ENCODE measurements around the gene MARVELD3.

The MARVELD3 gene

DNA sequence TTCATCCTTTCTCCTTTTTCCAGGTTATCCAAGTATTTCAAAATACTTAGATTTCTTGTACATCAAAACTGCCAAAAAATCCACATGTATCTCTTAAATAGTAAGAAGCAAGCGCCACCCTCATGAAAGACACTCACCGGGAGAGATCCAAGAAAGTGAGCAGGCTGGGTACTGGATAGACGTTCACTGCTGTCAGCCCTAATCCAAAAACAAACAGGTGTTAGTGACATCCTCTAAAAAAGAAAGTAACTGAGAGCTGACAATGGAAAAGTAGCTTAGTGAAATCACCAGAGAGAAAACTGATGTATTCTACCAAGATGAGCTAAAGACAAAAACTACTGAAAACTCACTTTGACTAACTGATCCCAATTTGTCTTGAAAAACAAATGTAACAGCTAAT is 46.1 kb downstream of the MARVELD3 start:
- Histone ChIP-seq H3F3A (ENCODE audit: low read depth) (no peaks in the 10 kb centered on the region), H3K4me1 (ENCODE audit: insufficient read depth, low read length, poor library complexity, severe bottlenecking) (no peaks in the 10 kb centered on the region), H3K4me2 (ENCODE audit: low read depth, low read length, poor library complexity, severe bottlenecking) (no peak overlapping the region), H3K36me3 (ENCODE audit: insufficient read depth, low read length) (peaks cover 43% of the 10 kb centered on the region; the same call in 1 of the 2 replicates), H3K27me3 (ENCODE audit: insufficient read depth, low read length, poor library complexity, severe bottlenecking) (no peaks in the 10 kb centered on the region), H2AFZ (ENCODE audit: low read length) (no peak overlapping the region), H4K20me1 (ENCODE audit: insufficient read depth, low read length, poor library complexity, severe bottlenecking) (no peaks in the 10 kb centered on the region), H3K9ac (ENCODE audit: low read depth, low read length, poor library complexity, severe bottlenecking) (no peak overlapping the region), H3K9me2 (replicated peaks; ENCODE audit: low read depth, low read length) (no peaks in the 10 kb centered on the region), H3K79me2 (ENCODE audit: insufficient read depth, low read length) (no peaks in the 10 kb centered on the region), H3K9me3 (ENCODE audit: insufficient read depth, low read depth, low read length) (no peaks in the 10 kb centered on the region), H3K4me3 (ENCODE audit: low read length, poor library complexity, severe bottlenecking) (no peak overlapping the region)
- TF ChIP-seq, protein P1, sequence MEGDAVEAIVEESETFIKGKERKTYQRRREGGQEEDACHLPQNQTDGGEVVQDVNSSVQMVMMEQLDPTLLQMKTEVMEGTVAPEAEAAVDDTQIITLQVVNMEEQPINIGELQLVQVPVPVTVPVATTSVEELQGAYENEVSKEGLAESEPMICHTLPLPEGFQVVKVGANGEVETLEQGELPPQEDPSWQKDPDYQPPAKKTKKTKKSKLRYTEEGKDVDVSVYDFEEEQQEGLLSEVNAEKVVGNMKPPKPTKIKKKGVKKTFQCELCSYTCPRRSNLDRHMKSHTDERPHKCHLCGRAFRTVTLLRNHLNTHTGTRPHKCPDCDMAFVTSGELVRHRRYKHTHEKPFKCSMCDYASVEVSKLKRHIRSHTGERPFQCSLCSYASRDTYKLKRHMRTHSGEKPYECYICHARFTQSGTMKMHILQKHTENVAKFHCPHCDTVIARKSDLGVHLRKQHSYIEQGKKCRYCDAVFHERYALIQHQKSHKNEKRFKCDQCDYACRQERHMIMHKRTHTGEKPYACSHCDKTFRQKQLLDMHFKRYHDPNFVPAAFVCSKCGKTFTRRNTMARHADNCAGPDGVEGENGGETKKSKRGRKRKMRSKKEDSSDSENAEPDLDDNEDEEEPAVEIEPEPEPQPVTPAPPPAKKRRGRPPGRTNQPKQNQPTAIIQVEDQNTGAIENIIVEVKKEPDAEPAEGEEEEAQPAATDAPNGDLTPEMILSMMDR (conservative IDR thresholded peaks at IDR 0.05; ENCODE audit: low read length): no peak
- TF ChIP-seq EZH2phosphoT487 (IDR thresholded peaks at IDR 0.05; ENCODE audit: borderline replicate concordance): no peak

DNA sequence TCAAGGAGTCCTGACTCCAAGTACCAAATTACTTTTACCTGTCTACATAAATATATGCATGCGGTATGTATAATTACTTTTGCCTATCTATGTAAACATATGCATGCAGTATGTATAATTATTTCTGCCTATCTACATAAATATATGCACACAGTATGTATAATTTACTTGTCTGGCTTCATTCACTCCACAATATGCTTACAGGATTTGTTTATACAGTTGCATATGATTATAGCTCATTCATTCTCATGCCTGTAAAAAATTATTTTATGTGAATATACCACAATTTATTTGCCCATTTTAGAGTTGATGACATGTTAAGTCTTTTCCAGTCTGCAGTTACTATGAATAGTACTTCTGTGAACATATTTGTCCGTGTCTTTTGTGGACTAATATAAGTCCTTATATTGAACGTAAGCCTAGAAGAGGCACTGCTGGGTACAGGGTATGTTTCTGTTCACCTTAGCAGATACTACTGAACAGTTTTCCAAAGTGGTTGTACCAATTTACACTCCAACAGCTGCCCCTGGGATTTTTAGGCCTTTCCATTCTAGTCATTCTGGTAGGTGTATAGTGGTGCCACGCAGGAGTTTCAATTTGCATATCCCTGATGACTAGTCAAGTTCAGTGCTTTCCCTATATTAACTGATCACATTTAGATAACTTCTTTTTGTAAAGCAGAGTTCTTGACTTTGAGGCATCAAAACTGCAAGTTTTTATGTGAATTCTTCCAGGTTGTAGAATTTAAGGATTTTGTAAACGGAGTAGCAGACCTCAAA is 47.0 kb downstream of the MARVELD3 start:
- Histone ChIP-seq H4K20me1 (ENCODE audit: insufficient read depth, low read length, poor library complexity, severe bottlenecking) (no peaks in the 10 kb centered on the region), H3K4me3 (ENCODE audit: low read length, poor library complexity, severe bottlenecking) (no peak overlapping the region), H3K9me3 (ENCODE audit: insufficient read depth, low read depth, low read length) (no peaks in the 10 kb centered on the region), H3K79me2 (ENCODE audit: insufficient read depth, low read length) (no peaks in the 10 kb centered on the region), H3K4me2 (ENCODE audit: low read depth, low read length, poor library complexity, severe bottlenecking) (no peak overlapping the region), H3K9me2 (replicated peaks; ENCODE audit: low read depth, low read length) (no peaks in the 10 kb centered on the region), H3K27me3 (ENCODE audit: insufficient read depth, low read length, poor library complexity, severe bottlenecking) (no peaks in the 10 kb centered on the region), H3K36me3 (ENCODE audit: insufficient read depth, low read length) (peaks cover 43% of the 10 kb centered on the region; the same call in 1 of the 2 replicates), H3K4me1 (ENCODE audit: insufficient read depth, low read length, poor library complexity, severe bottlenecking) (no peaks in the 10 kb centered on the region), H3F3A (ENCODE audit: low read depth) (no peaks in the 10 kb centered on the region), H3K9ac (ENCODE audit: low read depth, low read length, poor library complexity, severe bottlenecking) (no peak overlapping the region), H2AFZ (ENCODE audit: low read length) (no peak overlapping the region)
- TF ChIP-seq EZH2phosphoT487 (IDR thresholded peaks at IDR 0.05; ENCODE audit: borderline replicate concordance): no peak
- TF ChIP-seq, protein P1 (conservative IDR thresholded peaks at IDR 0.05; ENCODE audit: low read length): no peak

DNA sequence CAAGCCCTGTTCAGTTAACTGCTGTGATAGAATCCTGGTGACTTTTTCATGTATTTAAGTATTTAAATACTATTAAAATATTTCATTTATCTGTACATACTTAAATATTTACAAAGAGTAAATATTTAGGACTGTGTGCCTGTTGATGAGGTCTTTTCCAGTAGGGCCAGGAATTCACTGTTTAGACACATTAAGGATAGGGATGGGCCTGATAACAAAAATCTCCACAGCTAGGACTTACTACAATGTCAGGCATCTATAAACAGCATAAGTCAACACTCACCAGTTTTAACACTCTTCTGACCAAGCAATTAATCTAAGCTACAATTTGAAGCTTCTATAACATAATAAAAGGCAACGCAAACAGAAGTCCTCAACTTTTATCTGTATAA is 47.6 kb downstream of the MARVELD3 start:
- no peaks in the 10 kb centered on the region for H3K79me2 ChIP-seq (ENCODE audit: insufficient read depth, low read length)
- H3K9me3 ChIP-seq (ENCODE audit: insufficient read depth, low read depth, low read length): no peaks in the 10 kb centered on the region
- no peaks in the 10 kb centered on the region for H3K4me1 ChIP-seq (ENCODE audit: insufficient read depth, low read length, poor library complexity, severe bottlenecking)
- no peaks in the 10 kb centered on the region for H3F3A ChIP-seq (ENCODE audit: low read depth)
- no peaks in the 10 kb centered on the region for H3K27me3 ChIP-seq (ENCODE audit: insufficient read depth, low read length, poor library complexity, severe bottlenecking)
- peaks cover 41% of the 10 kb centered on the region; the same call in 1 of the 2 replicates for H3K36me3 ChIP-seq (ENCODE audit: insufficient read depth, low read length)
- no peak overlapping the region for H3K4me2 ChIP-seq (ENCODE audit: low read depth, low read length, poor library complexity, severe bottlenecking)
- H2AFZ ChIP-seq (ENCODE audit: low read length): no peak overlapping the region
- H4K20me1 ChIP-seq (ENCODE audit: insufficient read depth, low read length, poor library complexity, severe bottlenecking): no peaks in the 10 kb centered on the region
- H3K9me2 ChIP-seq (replicated peaks; ENCODE audit: low read depth, low read length): no peaks in the 10 kb centered on the region
- TF ChIP-seq, protein P1 (conservative IDR thresholded peaks at IDR 0.05; ENCODE audit: low read length): no peak
- TF ChIP-seq EZH2phosphoT487 (IDR thresholded peaks at IDR 0.05; ENCODE audit: borderline replicate concordance): no peak
- H3K9ac ChIP-seq (ENCODE audit: low read depth, low read length, poor library complexity, severe bottlenecking): no peak overlapping the region
- H3K4me3 ChIP-seq (ENCODE audit: low read length, poor library complexity, severe bottlenecking): no peak overlapping the region

All from Loucy (cell line).